K562 (cell line): Measurements from ENCODE around the gene TTL. TPM values are rescaled to one million over a fixed set of nuclear protein-coding genes. Genes with fewer than 3 reads are reported as not detected.
A peak's percentile ranks its signal among the peaks of the same experiment; 100 is the strongest.

Source experiments
- ARID3B ChIP-seq: fragments of 250-450 bp; sonication (Bioruptor Pico); IDR thresholded peaks from 2 replicates; pipeline ENCODE4 v1.4.0; 2020; ENCODE audit warnings: borderline replicate concordance
- ASH1L ChIP-seq: fragments of 450-650 bp; IDR thresholded peaks from 2 replicates; pipeline ENCODE4 v1.6.1; 2018; ENCODE audit warnings: borderline replicate concordance, mild to moderate bottlenecking, low read depth; ENCODE audit not compliant: partially characterized antibody
- BRCA1 ChIP-seq, 2 experiments: fragments of 450-650 bp in 1 of 2; sonication (generic) in 1 of 2; formaldehyde crosslinking in 1 of 2; IDR thresholded peaks; 2 replicates each; pipeline versions ENCODE4 v1.5.0 to v1.6.1; 2017 to 2020; ENCODE audit warnings: mild to moderate bottlenecking in 1 of 2, missing genetic modification reagents in 1 of 2
- ELF2 ChIP-seq: fragments of 250-450 bp; sonication (Bioruptor Pico); IDR thresholded peaks from 2 replicates; pipeline ENCODE4 v1.5.0; 2021; ENCODE audit warnings: mild to moderate bottlenecking
- HDAC3 ChIP-seq: fragments of 450-650 bp; IDR thresholded peaks from 2 replicates; pipeline ENCODE4 v1.6.1; 2018; ENCODE audit warnings: borderline replicate concordance, mild to moderate bottlenecking, moderate library complexity; ENCODE audit not compliant: partially characterized antibody
- HMGN3 ChIP-seq: IDR thresholded peaks from 2 replicates; pipeline ENCODE4 v1.6.1; 2011; ENCODE audit warnings: borderline replicate concordance, low read depth, mild to moderate bottlenecking, mixed read lengths, low read length; ENCODE audit not compliant: insufficient read length; ENCODE audit errors: extremely low read depth
- HSF4 ChIP-seq: fragments of 250-450 bp; sonication (Bioruptor Pico); IDR thresholded peaks from 2 replicates; pipeline ENCODE4 v2.1.2; 2022; ENCODE audit warnings: mild to moderate bottlenecking, moderate library complexity, borderline replicate concordance
- KLF16 ChIP-seq: IDR thresholded peaks from 2 replicates; pipeline ENCODE4 v1.6.1; 2016; ENCODE audit warnings: antibody characterized with exemption
- MECOM ChIP-seq: fragments of 250-450 bp; sonication (Bioruptor Pico); IDR thresholded peaks from 2 replicates; pipeline ENCODE4 v1.8.0; 2022; ENCODE audit warnings: inconsistent platforms
- PHF8 ChIP-seq: fragments of 200-600 bp; sonication (generic); IDR thresholded peaks from 2 replicates; pipeline ENCODE4 v1.6.1; 2012; ENCODE audit warnings: mixed run types, mild to moderate bottlenecking, inconsistent platforms, low read length, moderate library complexity, borderline replicate concordance
- SMARCB1 ChIP-seq: IDR thresholded peaks from 2 replicates; pipeline ENCODE4 v1.6.1; 2011; ENCODE audit warnings: improper control_type of control experiment, low read depth; ENCODE audit not compliant: insufficient read length
- STAG1 ChIP-seq: sonication (generic); formaldehyde crosslinking; IDR thresholded peaks from 2 replicates; pipeline ENCODE4 v1.5.0; 2020; ENCODE audit warnings: missing genetic modification reagents, borderline replicate concordance
- TCF3 ChIP-seq: sonication (generic); formaldehyde crosslinking; IDR thresholded peaks from 2 replicates; pipeline ENCODE4 v1.4.0; 2020; ENCODE audit warnings: mild to moderate bottlenecking, missing genetic modification reagents
- ZHX1 ChIP-seq: fragments of 150-350 bp; conservative IDR thresholded peaks from 2 replicates; pipeline ENCODE4 v1.6.1; 2014; ENCODE audit warnings: low read length
- ZNF347 ChIP-seq: fragments of 450-650 bp; formaldehyde crosslinking; IDR thresholded peaks from 2 replicates; pipeline ENCODE4 v1.4.0; 2020; ENCODE audit warnings: low read depth, mild to moderate bottlenecking, moderate library complexity
- ZNF512 ChIP-seq: IDR thresholded peaks from 2 replicates; pipeline ENCODE4 v1.6.1; 2016; ENCODE audit warnings: missing genetic modification characterization, missing compliant biosample characterization
- ZNF668 ChIP-seq: fragments of 250-450 bp; sonication (Bioruptor Pico); IDR thresholded peaks from 2 replicates; pipeline ENCODE4 v1.8.0; 2022; ENCODE audit warnings: mild to moderate bottlenecking, inconsistent platforms
- ZNF778 ChIP-seq: fragments of 450-650 bp; formaldehyde crosslinking; IDR thresholded peaks from 2 replicates; pipeline ENCODE4 v1.4.0; 2020; ENCODE audit warnings: mild to moderate bottlenecking, moderate library complexity
- ZNF79 ChIP-seq: fragments of 250-450 bp; sonication (Bioruptor Pico); IDR thresholded peaks from 2 replicates; pipeline ENCODE4 v1.4.0; 2020; ENCODE audit warnings: low read depth, mild to moderate bottlenecking, moderate library complexity
- polyA plus RNA-seq, 8 experiments: library from polyadenylated mRNA; depleted of rRNA in 4 of 8; stranded (reverse) in 5 of 8; unstranded in 3 of 8; fragments of >200 nt; fragmentation: Nextera tagmentation in 2 of 8; fragmentation: Illumina TruSeq in 1 of 8; extraction: Ambion mirVana in 2 of 8; extraction: Trizol in 1 of 8; gene quantifications; 2 replicates each; pipeline versions ENCODE4 v1.2.1 to v1.2.3, GENCODE V29; 2011 to 2014; ENCODE audit warnings: inconsistent platforms in 1 of 8, missing spikeins in 1 of 8
- total RNA-seq, 7 experiments: library from RNA; depleted of rRNA in 6 of 7; stranded (reverse); fragments of >200 nt in 6 of 7; fragmentation: Illumina TruSeq in 2 of 7; extraction: Trizol in 2 of 7; gene quantifications; 2 replicates each; pipeline versions ENCODE4 v1.2.1 to v1.2.3, GENCODE V29; 2011 to 2021; ENCODE audit warnings: low replicate concordance in 1 of 7
- TF ChIP-seq, protein P1 (sequence below): fragments of 250-450 bp; sonication (Bioruptor Pico); IDR thresholded peaks from 2 replicates; pipeline ENCODE4 v1.4.0; 2020; ENCODE audit warnings: mild to moderate bottlenecking

Gene TTL
- total and polyA plus RNA-seq, 9 of the 15 experiments (the other 6 are each of a cell fraction or from before 2014, with no cell fraction given): 9.4 to 54.4 (median 34.9) TPM

GRCh38 chr2:112542123-112542983 is 60.4 kb downstream of the TTL start, which contains the start of gene POLR1B (continued):
- no peak for TF ChIP-seq BRCA1 (IDR thresholded peaks at IDR 0.05)
- no peak for TF ChIP-seq BRCA1 (CRISPR knock-in tag; IDR thresholded peaks at IDR 0.05)
- no peak for TF ChIP-seq ZNF668 (CRISPR knock-in tag)
- TF ChIP-seq ZNF512 (tag): no peak
- TF ChIP-seq ELF2 (CRISPR knock-in tag): no peak
- no peak for TF ChIP-seq STAG1 (CRISPR knock-in tag)
- TF ChIP-seq ZNF347: no peak
- TF ChIP-seq, protein P1, sequence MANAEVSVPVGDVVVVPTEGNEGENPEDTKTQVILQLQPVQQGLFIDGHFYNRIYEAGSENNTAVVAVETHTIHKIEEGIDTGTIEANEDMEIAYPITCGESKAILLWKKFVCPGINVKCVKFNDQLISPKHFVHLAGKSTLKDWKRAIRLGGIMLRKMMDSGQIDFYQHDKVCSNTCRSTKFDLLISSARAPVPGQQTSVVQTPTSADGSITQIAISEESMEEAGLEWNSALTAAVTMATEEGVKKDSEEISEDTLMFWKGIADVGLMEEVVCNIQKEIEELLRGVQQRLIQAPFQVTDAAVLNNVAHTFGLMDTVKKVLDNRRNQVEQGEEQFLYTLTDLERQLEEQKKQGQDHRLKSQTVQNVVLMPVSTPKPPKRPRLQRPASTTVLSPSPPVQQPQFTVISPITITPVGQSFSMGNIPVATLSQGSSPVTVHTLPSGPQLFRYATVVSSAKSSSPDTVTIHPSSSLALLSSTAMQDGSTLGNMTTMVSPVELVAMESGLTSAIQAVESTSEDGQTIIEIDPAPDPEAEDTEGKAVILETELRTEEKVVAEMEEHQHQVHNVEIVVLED (CRISPR knock-in tag): peak; percentile 67
- no peak for TF ChIP-seq ZNF79 (CRISPR knock-in tag)
- peak; percentile 53 for TF ChIP-seq HMGN3
- no peak for TF ChIP-seq SMARCB1
- TF ChIP-seq ZHX1: 0 out of 2 replicates have a peak, but pooled peaks have one; percentile 24
- TF ChIP-seq HSF4: no peak
- peak; percentile 84 for TF ChIP-seq PHF8
- no peak for TF ChIP-seq HDAC3
- TF ChIP-seq MECOM: no peak
- TF ChIP-seq ZNF778 (CRISPR knock-in tag): no peak
- no peak; the same call in 1 of the 2 replicates for TF ChIP-seq TCF3 (CRISPR knock-in tag)
- no peak for TF ChIP-seq ASH1L
- TF ChIP-seq KLF16: no peak
- no peak for TF ChIP-seq ARID3B (CRISPR knock-in tag)
